Left cardiac atrium (tissue), 4 donors: ENCODE results near the gene CEACAM8. TPM values are rescaled to one million over a fixed set of nuclear protein-coding genes. Genes with fewer than 3 reads are reported as not detected.
A peak's percentile ranks its signal among the peaks of the same experiment; 100 is the strongest.
"Not testable (repeated sequence)": the region's sequence is repeated elsewhere in the genome, so short reads cannot be mapped to it uniquely, and the experiment has no call there.

Experiments
- ATAC-seq, 2 donors: fragments of 200-7000 bp; cut with Tn5 transposase; one replicate each; pipeline ENCODE4 v1.9.1; 2020; ENCODE audit warnings: mild to moderate bottlenecking in 2 of 2, moderate library complexity in 2 of 2
- DNase-seq: peaks from one replicate; pipeline ENCODE4 v3.0.0-alpha.2; 2020
- intact Hi-C, 2 donors: fragments of 100-400 bp; cut with DNase I; formaldehyde crosslinking; loops; one replicate each; pipeline versions ENCODE4 v1.14.1 to v1.15.1; 2022 to 2023
- total RNA-seq, 2 donors: library from RNA; stranded (reverse); fragmentation: NEBNext Ultra II Directional; extraction: Animal tissue kit (Norgen Biotek cat#: 25700); gene quantifications; one replicate each; pipeline ENCODE4 v1.2.1, GENCODE V29; 2021
- donor health status: DM: no; HTN: yes; CAD: no.
- donor health status: DM: no; HTN: yes; CAD: no; lungs with severe emphysema.
- donor health status: DM: yes; HTN: yes; CAD: no.
- donor health status: Dilated cardiomyopathy.

The CEACAM8 gene
- total RNA-seq, 2 donors from 2014 or later, result not detected

DNA sequence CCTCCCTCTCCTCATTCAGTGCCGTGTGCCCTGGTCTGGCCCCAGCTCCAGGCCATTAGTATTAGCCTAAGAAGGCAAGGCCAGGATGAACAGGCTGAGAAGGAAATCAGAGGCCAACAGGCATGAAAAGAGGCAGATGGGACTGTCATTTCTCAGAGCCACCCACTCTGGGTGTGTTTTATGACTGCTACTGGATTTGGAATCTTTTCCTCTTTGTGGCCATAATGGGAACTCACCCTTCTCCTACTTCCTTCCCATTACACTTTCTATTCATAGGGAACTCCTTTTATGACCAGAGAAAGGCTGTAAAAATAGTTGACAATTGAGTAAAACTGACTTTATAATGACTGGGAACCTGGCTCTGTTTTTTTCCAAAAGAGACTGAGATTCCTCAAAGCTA lies 17.7 kb downstream of the CEACAM8 start:
- intact Hi-C loops, result no loop called here
- DNase-seq (no peak), ATAC-seq (no peak)

DNA sequence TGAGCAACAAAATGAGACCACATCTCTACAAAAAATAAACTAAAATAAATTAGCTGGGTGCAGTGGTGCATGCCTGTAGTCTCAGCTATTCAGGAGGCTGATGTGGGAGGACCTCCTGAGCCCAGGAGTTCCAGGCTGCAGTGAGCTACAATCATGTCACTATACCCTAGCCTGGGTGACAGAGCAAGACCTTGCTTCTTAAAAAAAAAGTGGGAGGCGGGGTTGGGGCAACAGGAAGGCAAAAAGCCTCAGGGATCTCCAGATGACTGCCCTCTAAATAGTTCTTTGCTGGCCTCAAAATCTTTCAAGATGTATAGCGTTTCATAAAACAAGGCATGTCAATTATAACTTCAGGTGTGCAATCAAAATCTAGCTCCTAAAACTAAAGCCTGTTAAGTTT lies 18.5 kb downstream of the CEACAM8 start:
- no peak for DNase-seq
- intact Hi-C loops, result no loop called here
- no peak for ATAC-seq

DNA sequence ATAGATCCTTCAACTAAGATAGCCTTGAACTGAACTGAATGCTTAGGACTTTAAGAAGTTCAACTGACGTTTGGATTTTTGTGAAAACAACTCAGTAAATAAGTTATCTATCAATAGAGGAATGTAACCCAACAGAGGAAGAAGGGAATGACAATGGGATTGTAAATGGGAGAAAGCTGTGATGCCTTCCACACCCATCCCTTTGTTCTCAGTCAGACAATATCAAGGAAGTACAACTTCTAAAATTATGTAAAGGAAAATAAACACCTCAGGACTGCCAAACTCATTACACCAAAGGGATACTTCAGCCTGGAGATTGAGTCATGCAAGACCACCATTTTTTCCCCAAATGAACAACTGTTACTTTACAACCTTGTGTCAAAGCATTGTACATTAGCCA lies 21.1 kb downstream of the CEACAM8 start:
- ATAC-seq, result no peak
- no peak for DNase-seq
- intact Hi-C loops, result no loop called here

DNA sequence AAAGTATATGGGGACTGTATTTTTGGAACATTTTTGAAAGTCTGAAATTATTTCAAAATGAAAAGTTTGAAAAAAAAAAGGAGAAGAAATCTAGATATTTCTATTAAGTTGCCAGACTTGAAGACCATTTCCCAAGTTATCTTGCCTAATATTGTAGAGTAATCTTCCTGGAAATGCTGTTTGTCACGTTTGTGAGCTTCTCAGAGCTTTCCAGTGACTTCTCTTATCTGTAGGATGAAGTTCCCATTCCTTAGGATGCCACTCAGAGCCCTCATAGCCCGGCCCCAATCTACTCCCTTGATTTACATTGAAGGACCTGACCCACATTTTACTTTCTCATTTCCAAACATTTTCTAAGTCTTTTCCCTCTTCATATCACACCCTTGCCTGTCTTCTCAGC lies 23.6 kb downstream of the CEACAM8 start:
- intact Hi-C loops, result no loop called here
- ATAC-seq (no peak), DNase-seq (no peak)

DNA sequence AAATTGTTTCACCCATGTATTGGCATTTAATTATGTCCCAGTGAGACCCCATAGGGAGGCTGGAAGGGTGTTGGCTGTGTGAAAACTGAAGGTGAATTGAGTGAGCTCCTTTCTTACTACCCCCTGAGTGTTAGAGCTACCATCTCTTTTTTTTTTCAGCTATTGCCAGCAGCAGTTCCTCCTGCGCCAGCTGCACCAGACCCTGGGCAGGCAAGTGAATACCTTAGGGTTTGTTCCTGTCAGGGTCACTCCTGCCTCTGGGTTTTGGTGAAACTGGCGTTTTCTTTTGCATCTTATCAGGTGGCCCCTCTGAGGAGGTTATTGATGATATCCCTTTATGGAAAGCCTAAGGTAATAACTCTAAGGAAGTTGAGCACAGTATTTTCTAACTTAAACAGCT lies 25.5 kb downstream of the CEACAM8 start:
- DNase-seq, result no peak
- ATAC-seq, result no peak
- intact Hi-C loops, result no loop called here

DNA sequence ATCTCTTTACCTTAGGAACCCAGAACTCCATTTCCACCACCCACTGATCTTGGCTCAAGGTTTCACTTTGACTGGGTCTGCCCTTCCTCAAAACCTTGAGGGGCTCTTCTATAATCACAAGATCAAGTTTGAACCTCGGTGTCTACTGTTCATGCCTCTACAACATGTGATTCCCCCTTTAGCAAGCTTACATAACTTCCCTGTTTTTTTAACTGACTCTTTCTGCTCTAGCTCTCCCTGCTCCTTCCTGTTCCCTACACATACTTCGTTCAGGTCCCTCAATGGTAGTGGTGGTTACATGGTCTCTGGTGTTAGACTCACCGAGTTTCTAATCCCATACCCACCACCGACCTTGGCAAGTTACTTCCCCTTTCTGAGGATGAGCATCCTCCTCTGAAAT lies 26.7 kb downstream of the CEACAM8 start:
- DNase-seq (no peak), ATAC-seq (no peak)
- intact Hi-C loops, result no loop called here

DNA sequence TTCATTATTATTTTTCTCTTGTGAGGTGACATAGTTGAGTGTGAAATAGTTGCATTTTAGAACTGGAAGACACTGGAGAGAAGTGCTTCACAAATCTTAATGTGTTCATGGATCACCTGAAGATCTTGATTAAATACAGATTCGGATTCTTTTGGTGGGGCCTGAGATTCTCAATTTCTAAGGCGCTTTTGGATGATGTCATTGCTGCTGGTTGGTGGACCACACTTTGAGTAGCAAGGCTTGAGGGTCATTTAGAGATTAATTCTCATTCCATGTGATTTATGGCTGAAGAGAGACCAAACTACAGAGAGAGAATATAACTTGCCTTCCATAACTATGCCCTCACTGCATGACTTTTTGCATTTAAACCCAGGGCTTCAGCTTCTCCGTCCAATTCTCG lies 27.2 kb downstream of the CEACAM8 start:
- DNase-seq (no peak), ATAC-seq (no peak)
- intact Hi-C loops, result no loop called here

DNA sequence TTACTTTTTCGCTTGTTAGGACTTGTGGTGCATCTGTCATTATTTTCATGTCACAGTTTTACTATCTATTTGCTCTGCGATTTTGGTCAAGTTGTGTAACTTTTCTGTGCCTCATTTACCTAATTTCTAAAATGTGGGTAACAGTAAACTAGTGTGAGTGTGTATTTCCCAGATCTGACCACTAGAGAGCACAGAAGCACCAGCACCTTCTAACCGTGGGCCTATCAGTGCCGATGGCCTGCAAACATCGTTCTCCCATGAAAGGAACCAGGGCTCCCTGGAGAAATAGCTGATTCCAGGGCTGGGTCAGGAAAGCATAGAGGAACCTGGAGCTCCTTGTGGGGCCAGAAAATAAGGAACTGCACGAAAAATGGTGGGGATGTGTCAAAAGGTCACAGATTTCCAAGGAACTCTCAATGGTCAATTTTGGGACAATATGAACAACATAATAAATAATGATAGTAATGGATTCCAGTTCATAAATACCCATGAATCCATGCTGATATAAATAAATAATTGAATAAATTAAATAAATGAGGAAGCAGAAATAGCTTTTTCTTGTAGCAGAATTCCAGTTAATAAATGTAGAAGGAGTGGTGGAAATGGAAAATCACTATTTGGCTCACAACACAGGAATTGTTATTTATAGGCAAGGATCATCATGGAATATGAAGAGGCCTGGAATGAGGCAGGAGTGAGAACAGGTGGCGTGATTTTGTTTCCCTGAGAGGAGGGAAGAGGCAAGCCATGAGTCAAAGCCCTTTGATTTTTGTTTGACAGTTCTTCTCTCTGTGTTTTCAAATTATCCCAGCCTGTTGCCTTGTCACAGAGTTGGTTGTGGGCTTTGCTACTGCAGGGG lies 31.1 kb downstream of the CEACAM8 start:
- peak; percentile 76 to 85 for ATAC-seq
- no peak for DNase-seq
- intact Hi-C loops, result no loop called here

DNA sequence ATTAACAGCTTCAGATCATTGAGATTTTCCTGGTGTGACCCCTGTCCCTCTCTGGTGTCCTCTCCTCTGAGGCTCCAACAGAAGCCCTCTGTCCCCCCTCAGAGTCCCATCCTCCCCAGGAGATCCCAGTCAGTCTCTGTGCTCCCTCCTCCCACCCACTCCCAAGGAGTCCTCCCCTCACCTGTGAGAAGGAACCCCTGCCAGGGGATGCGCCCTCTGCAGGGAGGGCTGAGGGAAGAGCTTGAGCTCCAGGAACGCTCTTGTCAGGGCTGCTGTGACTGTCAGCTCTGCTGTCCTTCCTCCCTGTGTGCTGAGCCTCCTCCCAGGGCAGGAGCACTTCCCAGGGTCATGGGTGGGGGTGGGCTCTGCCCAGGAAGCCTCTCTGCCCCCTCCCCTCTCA lies 33.2 kb downstream of the CEACAM8 start:
- intact Hi-C loops, result no loop called here
- DNase-seq (no peak), ATAC-seq (no peak)

DNA sequence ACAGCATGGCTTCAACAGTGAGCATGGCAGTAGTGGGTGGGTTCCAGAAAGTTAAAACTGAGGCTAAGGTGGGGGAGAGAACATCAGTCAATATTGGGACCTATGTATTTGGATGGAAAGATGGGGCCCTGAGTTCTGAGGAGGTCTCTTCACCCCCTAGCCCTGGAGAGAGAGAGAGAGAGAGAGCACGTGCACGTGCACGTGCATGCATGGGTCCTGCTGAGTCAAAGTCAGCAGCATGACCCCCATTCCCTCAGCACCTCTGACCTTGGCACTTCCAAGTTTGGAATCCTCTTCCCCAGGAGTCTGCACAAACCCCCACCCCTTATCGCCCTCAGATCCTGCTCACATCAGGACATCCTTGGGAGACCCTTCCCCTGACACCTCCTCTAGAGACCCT lies 34.0 kb downstream of the CEACAM8 start:
- DNase-seq, result no peak
- ATAC-seq, result no peak
- intact Hi-C loops, result no loop called here

DNA sequence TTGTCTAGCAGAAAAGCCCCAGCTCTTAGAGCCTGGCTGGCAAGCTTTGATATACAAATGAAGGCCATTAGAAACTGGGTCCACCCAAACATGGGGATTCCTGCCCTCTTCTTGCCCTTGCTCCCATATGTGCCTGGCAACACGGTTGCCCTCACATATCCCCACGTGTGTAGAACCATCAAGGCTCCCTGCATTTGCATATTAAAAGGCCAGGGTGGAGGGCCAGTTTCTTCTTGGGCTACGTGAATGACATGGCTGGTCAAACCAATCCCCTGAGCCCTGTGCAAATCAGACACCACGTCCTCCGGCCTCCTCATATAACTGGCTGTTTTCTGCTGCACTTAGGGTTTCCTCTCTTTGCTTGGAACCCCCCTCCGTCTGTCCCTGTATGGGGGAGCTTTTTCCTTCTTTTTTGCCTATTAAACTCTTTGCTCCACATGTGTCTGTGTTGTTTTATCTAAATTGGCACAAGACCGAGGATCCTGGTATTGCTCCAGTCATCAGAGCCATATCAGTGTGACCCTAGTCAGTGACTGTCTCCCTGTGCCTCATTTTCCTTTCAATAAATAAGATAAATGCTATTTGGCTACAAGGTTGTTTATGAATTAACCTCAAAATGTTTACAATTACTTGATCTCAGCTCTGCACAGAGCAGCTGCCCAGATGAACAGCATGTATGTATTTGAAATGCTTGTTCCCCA lies 36.1 kb downstream of the CEACAM8 start:
- intact Hi-C loops, result no loop called here

DNA sequence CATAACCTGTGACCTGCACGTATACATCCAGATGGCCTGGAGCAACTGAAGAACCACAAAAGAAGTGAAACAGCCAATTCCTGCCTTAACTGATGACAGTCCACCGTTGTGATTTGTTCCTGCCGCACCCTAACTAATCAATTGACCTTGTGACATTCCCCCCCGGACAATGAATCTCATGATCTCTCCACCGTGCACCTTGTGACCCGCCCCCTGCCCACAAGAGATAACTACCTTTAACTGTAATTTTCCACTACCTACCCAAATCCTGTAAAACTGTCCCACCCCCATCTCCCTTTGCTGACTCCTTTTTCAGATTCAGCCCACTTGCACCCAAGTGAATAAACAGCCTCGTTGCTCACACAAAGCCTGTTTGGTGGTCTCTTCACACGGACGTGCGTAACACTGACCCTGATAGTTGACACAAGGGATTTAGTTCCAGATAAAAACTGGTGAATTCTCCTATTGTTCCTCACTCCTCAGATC lies 37.3 kb downstream of the CEACAM8 start:
- intact Hi-C loops, ATAC-seq, DNase-seq: not testable (repeated sequence)

More for the DNA sequence above, 36.1 kb downstream of the CEACAM8 start:
- ATAC-seq, result no peak
- DNase-seq, result no peak

DNA sequence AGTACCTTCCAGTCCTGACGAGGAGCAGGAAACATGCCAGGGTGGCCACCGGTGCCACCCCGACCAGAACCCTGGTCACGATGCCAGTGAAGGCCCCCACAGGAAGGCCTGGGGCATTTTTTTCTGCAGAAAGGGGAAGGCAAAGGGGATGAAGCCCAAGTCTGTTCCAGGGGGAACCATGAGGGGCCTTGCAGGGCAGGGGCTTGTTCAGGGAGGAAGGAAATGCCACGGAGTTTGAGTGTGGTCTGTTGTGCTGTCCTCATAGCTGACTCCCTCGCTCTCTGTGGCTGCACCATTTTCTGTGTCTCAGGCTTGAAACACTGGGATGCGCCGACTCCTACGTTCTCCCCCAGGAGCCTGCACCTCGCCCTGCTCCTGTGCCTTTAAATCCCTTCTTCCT lies 38.9 kb downstream of the CEACAM8 start:
- ATAC-seq, result peak in 1 of 2 donors; percentile 25
- intact Hi-C loops, result no loop called here
- no peak for DNase-seq

DNA sequence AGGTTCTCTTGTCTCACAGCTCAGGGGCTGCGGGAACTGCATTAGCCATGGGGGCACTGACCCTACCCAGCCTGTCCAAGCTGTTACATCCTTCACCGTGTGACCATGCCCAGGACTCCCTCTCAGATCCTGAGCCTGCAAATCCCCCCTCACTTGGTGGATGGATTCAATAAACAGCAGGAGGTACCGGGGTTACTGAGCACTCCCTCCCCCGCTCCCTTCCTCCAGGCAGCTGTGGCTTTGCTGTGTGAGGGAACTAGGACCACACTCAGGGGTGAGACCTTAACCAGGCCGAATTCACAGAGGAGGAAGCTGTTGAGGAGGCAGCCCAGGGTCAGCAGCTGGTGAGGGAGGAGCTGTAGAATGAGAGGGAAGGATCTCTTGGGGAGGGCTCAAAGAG lies 39.4 kb downstream of the CEACAM8 start:
- intact Hi-C loops, result no loop called here
- DNase-seq (no peak), ATAC-seq (peak; percentile 39 to 58)

DNA sequence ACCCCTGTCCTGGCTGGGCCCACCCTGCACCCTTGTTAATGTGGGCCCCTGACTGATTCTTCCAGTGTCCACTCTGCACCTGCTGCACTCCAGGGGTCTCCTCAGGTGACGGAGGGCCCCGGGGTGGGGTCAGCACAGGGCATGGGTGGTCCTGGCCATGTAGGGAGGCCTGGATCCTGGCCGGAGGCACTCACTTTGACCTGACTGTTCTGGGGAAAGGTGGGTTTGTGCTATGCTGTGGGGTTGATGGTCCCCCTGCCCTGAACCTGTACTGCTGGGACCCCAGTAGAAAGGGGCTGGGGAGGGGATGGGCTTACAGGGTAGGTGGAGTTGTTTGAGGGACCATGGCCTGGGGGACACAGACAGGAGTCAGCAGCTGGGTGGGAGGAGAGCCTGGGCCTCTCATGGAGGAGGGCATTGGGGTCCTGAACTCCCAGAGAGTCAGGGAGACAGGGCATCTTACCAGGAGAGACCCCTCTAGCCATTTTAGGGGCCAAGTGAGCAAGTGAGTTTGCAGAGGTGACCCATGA lies 40.6 kb downstream of the CEACAM8 start:
- DNase-seq (no peak), ATAC-seq (no peak)
- intact Hi-C loops, result no loop called here

DNA sequence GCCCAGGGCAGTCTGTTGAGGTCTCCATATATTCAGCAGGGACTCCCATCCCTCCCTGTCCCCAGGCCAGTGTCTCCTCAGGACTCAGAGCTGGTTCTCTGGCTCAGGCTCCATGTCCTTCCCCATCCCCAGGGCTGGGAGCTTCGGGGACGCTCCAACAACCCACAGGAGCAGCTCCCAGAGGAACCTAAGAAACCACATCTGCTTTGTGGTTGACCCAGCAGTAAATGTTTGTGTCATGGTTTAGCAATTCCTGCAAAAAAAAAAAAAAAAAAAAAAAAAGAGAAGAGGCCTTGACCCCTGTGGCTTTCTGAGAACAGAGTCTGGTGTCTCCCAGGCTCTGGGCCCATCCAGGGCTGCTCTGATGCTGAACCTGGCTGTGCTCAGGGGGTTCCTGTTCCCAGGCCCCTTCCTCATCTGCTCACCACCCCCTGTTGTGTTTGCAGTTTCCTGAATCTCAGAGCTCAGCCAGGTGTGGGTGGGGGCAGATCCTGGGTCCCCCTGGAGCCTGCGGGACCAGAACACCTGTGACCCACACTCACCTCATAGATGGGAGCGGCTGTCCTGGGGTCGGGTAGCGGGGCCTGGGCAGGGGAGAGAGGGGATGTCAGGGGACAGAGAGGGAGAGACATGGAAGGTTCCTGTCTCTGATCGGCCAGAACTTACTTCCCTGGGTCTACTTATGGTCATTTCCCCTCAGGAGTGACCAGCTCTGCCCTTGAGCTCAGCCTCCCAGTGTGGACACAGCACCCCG lies 41.3 kb downstream of the CEACAM8 start:
- intact Hi-C loops, result no loop called here
- ATAC-seq (peak; percentile 58 to 72), DNase-seq (no peak)

DNA sequence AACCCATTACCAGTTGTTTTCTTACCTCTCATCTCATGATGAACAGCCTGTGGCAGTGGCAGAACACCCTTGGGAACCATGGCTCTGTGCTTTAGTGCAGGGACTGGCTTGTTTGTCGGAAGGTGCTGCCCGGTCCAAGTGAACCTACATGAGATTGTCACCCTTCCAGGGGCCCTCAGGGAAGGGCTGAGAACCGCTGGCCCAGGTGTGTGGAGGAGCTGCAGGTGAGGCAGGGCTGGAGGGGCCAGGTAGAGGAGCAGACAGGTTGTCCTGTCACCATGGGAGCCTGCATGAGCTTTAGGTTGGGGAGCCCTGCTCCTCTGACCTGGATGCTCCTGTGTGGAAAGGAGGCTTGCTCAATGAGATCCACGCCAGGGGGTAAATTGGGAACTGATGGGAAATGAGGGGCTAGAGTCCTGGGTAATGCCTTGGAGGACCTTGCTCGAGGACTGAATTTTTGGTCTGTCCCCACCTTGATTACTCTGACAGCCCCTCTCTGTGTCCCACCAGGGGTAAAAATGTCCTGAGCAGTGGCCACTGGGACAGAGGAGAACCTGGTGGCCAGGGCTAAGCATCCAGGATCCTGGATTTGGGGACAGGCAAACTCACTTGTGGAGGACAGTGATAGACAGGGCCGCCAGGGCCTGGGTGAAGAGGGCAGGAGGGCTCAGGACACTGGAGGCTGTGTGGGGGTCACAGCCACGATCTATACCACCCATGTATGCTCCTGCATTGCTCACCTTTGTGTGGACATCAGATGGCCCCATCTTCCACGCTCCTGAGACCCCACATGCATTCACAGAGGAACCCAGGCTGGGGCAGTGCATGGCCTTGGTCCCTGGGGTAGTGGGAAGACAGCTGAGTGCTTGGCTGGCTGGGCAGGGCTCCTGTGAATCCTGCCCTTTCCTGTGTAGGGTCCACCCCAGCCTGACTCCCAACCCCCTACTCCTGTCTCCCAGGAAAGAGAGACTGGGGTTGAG lies 42.3 kb downstream of the CEACAM8 start:
- ATAC-seq (no peak), DNase-seq (no peak)
- intact Hi-C loops, result no loop called here

DNA sequence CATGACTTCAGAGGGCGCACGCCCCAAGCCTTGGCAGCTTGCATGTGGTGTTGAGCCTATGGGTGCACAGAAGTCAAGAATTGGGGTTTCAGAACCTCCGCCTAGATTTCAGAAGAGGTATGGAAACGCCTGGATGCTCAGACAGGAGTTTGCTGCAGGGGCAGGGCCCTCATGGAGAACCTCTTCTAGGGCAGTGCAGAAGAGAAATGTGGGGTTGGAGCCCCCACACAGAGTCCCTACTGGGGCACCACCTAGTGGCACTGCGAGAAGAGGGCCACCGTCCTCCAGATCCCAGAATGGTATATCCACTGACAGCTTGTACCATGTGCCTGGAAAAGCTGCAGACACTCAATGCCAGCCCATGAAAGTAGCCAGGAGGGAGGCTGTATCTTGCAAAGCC lies 44.2 kb downstream of the CEACAM8 start:
- DNase-seq, intact Hi-C loops, ATAC-seq: not testable (repeated sequence)
